OCI-LY1 (cell line): ENCODE data around the gene SLAMF7.

Experiments used
- H2AFZ ChIP-seq: fragments of 200-600 bp; sonication (generic), shearing (Covaris generic); 2 replicates; pipeline ENCODE4 v1.6.0; 2014; ENCODE audit warnings: antibody characterized with exemption, mild to moderate bottlenecking, low read length
- H3F3A ChIP-seq: fragments of 200-600 bp; sonication (generic), shearing (Covaris generic); 2 replicates; pipeline ENCODE4 v1.6.0; 2014; ENCODE audit warnings: mild to moderate bottlenecking, antibody characterized with exemption, low read length, moderate library complexity; ENCODE audit not compliant: insufficient read depth
- H3K27ac ChIP-seq: fragments of 200-600 bp; sonication (generic); 2 replicates; pipeline ENCODE4 v1.5.1; 2014; ENCODE audit warnings: low read length, mixed run types, mild to moderate bottlenecking, low read depth; ENCODE audit not compliant: poor library complexity, severe bottlenecking
- H3K27me3 ChIP-seq: fragments of 200-600 bp; sonication (generic); 2 replicates; pipeline ENCODE4 v1.6.0; 2014; ENCODE audit warnings: antibody characterized with exemption, mild to moderate bottlenecking, low read length, moderate library complexity; ENCODE audit not compliant: insufficient read depth
- H3K36me3 ChIP-seq: fragments of 200-600 bp; sonication (generic); 2 replicates; pipeline ENCODE4 v1.6.1; 2014; ENCODE audit warnings: mild to moderate bottlenecking, antibody characterized with exemption, low read length, moderate library complexity, mixed read lengths; ENCODE audit not compliant: insufficient read depth
- H3K4me1 ChIP-seq: fragments of 200-600 bp; sonication (generic); 2 replicates; pipeline ENCODE4 v1.5.1; 2014; ENCODE audit warnings: mild to moderate bottlenecking, low read length, moderate library complexity; ENCODE audit not compliant: insufficient read depth, severe bottlenecking
- H3K4me2 ChIP-seq: fragments of 200-600 bp; sonication (generic), shearing (Covaris generic); 2 replicates; pipeline ENCODE4 v1.6.1; 2014; ENCODE audit warnings: low read length
- H3K4me3 ChIP-seq: fragments of 200-600 bp; sonication (generic); 2 replicates; pipeline ENCODE4 v1.5.1; 2014; ENCODE audit warnings: low read length, low read depth, mild to moderate bottlenecking, mixed read lengths; ENCODE audit not compliant: poor library complexity, severe bottlenecking
- H3K79me2 ChIP-seq: fragments of 200-600 bp; shearing (Covaris generic); 2 replicates; pipeline ENCODE4 v1.6.1; 2016; ENCODE audit warnings: mixed run types, low read length, mixed read lengths; ENCODE audit not compliant: insufficient read depth
- H3K9ac ChIP-seq: fragments of 200-600 bp; sonication (generic), shearing (Covaris generic); 2 replicates; pipeline ENCODE4 v1.6.1; 2014; ENCODE audit warnings: mild to moderate bottlenecking, low read length, mixed read lengths
- H3K9me2 ChIP-seq: fragments of 200-600 bp; sonication (generic), shearing (Covaris generic); 2 replicates; pipeline ENCODE4 v1.6.1; 2014; ENCODE audit warnings: low read depth, mild to moderate bottlenecking, low read length, mixed read lengths
- H3K9me3 ChIP-seq: fragments of 200-600 bp; shearing (Covaris generic); 2 replicates; pipeline ENCODE4 v1.6.1; 2014; ENCODE audit warnings: low read length, mixed read lengths
- H4K20me1 ChIP-seq: fragments of 200-600 bp; sonication (generic), shearing (Covaris generic); 2 replicates; pipeline ENCODE4 v1.6.0; 2016; ENCODE audit warnings: mild to moderate bottlenecking, low read length; ENCODE audit not compliant: insufficient read depth
- EZH2 ChIP-seq: fragments of 200-600 bp; sonication (generic), shearing (Covaris generic); IDR thresholded peaks from 2 replicates; pipeline ENCODE4 v1.8.0; 2017; ENCODE audit warnings: borderline replicate concordance, mixed run types, mild to moderate bottlenecking, antibody characterized with exemption, low read length, moderate library complexity, mixed read lengths
- TF ChIP-seq, protein P1 (sequence below): fragments of 200-600 bp; sonication (generic), shearing (Covaris generic); IDR thresholded peaks from 2 replicates; pipeline ENCODE4 v1.5.1; 2017; ENCODE audit warnings: mild to moderate bottlenecking, antibody characterized with exemption, low read length, moderate library complexity, mixed read lengths

SLAMF7 gene

DNA sequence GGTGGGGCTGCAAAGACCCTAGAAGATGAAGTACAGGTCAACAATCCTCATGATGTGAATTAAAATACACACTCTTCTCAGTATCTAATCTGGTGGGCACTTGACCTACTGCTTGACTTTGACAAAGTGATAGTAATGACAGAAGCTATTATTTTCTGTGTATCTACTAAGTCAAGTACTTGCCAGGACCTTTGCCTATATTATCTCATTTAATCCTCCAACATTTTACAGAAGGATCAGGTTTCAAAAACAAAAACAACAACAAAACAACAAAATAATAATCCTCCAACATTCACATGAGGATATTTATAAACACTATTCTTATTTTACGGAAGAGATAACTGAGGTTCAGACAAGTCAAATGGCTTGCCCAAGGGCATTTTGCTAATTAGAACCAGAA lies 23.0 kb upstream of the SLAMF7 start:
- no peaks in the 10 kb centered on the region for H3K9me2 ChIP-seq
- H3K27me3 ChIP-seq, result no peaks in the 10 kb centered on the region
- no peaks in the 10 kb centered on the region for H3F3A ChIP-seq
- no peaks in the 10 kb centered on the region for H3K36me3 ChIP-seq
- no peak overlapping the region for H3K27ac ChIP-seq
- H3K4me1 ChIP-seq, result peaks cover 27% of the 10 kb centered on the region
- no peak overlapping the region for H3K4me3 ChIP-seq
- no peak overlapping the region for H3K4me2 ChIP-seq
- no peak overlapping the region for H3K9ac ChIP-seq
- no peaks in the 10 kb centered on the region for H4K20me1 ChIP-seq
- no peak overlapping the region for H2AFZ ChIP-seq
- no peaks in the 10 kb centered on the region for H3K9me3 ChIP-seq
- no peak for TF ChIP-seq EZH2
- TF ChIP-seq, protein P1, sequence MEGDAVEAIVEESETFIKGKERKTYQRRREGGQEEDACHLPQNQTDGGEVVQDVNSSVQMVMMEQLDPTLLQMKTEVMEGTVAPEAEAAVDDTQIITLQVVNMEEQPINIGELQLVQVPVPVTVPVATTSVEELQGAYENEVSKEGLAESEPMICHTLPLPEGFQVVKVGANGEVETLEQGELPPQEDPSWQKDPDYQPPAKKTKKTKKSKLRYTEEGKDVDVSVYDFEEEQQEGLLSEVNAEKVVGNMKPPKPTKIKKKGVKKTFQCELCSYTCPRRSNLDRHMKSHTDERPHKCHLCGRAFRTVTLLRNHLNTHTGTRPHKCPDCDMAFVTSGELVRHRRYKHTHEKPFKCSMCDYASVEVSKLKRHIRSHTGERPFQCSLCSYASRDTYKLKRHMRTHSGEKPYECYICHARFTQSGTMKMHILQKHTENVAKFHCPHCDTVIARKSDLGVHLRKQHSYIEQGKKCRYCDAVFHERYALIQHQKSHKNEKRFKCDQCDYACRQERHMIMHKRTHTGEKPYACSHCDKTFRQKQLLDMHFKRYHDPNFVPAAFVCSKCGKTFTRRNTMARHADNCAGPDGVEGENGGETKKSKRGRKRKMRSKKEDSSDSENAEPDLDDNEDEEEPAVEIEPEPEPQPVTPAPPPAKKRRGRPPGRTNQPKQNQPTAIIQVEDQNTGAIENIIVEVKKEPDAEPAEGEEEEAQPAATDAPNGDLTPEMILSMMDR, result no peak
- peaks cover 6% of the 10 kb centered on the region for H3K79me2 ChIP-seq

DNA sequence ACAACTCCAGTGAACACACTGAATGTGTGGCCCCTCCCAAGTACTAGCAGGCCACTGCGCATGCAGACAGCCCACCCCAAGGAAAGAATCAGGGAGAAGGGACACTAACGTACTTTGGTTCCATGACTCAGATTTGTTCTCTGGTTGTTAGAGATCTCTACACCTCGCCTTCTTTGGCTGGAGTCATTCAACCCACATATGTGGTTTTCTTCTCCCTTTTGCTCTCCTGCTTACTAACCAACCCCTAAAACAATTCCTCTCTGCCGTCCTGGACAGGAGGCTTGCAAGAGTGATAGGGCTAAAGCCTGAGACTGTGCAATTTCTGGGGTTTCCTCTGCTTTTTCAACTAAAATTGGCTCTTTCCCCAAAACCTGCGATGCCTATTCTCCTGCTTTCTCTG lies 21.7 kb upstream of the SLAMF7 start:
- Histone ChIP-seq H3K79me2 (no peaks in the 10 kb centered on the region), H3K36me3 (no peaks in the 10 kb centered on the region), H3K9me2 (no peaks in the 10 kb centered on the region), H3K9me3 (no peaks in the 10 kb centered on the region), H3K27me3 (no peaks in the 10 kb centered on the region), H2AFZ (no peak overlapping the region), H3K4me3 (no peak overlapping the region), H4K20me1 (no peaks in the 10 kb centered on the region), H3K4me2 (no peak overlapping the region), H3K27ac (no peak overlapping the region), H3K4me1 (peaks cover 17% of the 10 kb centered on the region), H3K9ac (no peak overlapping the region), H3F3A (no peaks in the 10 kb centered on the region)
- TF ChIP-seq, protein P1, result no peak
- TF ChIP-seq EZH2, result no peak

GRCh38 chr1:160718210-160718609 lies 20.8 kb upstream of the SLAMF7 start:
- Histone ChIP-seq H3K9me2 (no peaks in the 10 kb centered on the region), H3K4me3 (no peak overlapping the region), H2AFZ (no peak overlapping the region), H3K4me1 (peaks cover 17% of the 10 kb centered on the region), H3K79me2 (no peaks in the 10 kb centered on the region), H3K27me3 (no peaks in the 10 kb centered on the region), H3K9me3 (no peaks in the 10 kb centered on the region), H3K4me2 (no peak overlapping the region), H3K27ac (no peak overlapping the region), H3K36me3 (no peaks in the 10 kb centered on the region), H3K9ac (no peak overlapping the region), H4K20me1 (no peaks in the 10 kb centered on the region), H3F3A (no peaks in the 10 kb centered on the region)
- TF ChIP-seq EZH2, result no peak
- TF ChIP-seq, protein P1, result no peak
